Parathyroid adenoma (tissue), 2 donors: ENCODE measurements around the gene ERC1.

Experiments
- H2AFZ ChIP-seq: fragments of 300-600 bp; sonication (generic); one replicate; pipeline ENCODE4 v1.7.0; 2017; ENCODE audit warnings: antibody characterized with exemption, mild to moderate bottlenecking
- H3K27ac ChIP-seq: fragments of 300-600 bp; sonication (generic); one replicate; pipeline ENCODE4 v1.7.0; 2017
- H3K27me3 ChIP-seq: fragments of 300-600 bp; sonication (generic); one replicate; pipeline ENCODE4 v1.7.0; 2017; ENCODE audit warnings: low read length; ENCODE audit not compliant: control insufficient read depth, insufficient read depth
- H3K36me3 ChIP-seq: fragments of 300-600 bp; sonication (generic); one replicate; pipeline ENCODE4 v1.7.0; 2017; ENCODE audit warnings: low read length; ENCODE audit not compliant: control insufficient read depth, insufficient read depth
- H3K4me1 ChIP-seq: fragments of 300-600 bp; sonication (generic); one replicate; pipeline ENCODE4 v1.7.0; 2017; ENCODE audit warnings: control low read depth
- H3K4me2 ChIP-seq: fragments of 300-600 bp; sonication (generic); one replicate; pipeline ENCODE4 v1.7.0; 2017; ENCODE audit warnings: low read length
- H3K4me3 ChIP-seq: fragments of 300-600 bp; sonication (generic); one replicate; pipeline ENCODE4 v1.7.0; 2017; ENCODE audit warnings: low read depth, low read length
- H3K79me2 ChIP-seq: fragments of 300-600 bp; sonication (generic); one replicate; pipeline ENCODE4 v1.7.0; 2017; ENCODE audit warnings: control low read depth
- H3K9ac ChIP-seq: fragments of 300-600 bp; sonication (generic); one replicate; pipeline ENCODE4 v1.7.0; 2017; ENCODE audit warnings: mild to moderate bottlenecking
- H3K9me3 ChIP-seq: fragments of 300-600 bp; sonication (generic); one replicate; pipeline ENCODE4 v1.7.0; 2017; ENCODE audit warnings: low read length; ENCODE audit not compliant: control insufficient read depth
- CTCF ChIP-seq: fragments of 300-600 bp; sonication (generic); IDR thresholded peaks from one replicate; pipeline ENCODE4 v1.7.0; 2017; ENCODE audit warnings: antibody characterized with exemption, mild to moderate bottlenecking
- donor health status: primary hyperparathyroidism.

ERC1 gene

GRCh38 chr12:1507308-1507707 lies 516.3 kb downstream of the ERC1 start:
- Histone ChIP-seq H3K27ac (no peak overlapping the region), H3K4me3 (no peak overlapping the region), H3K9me3 (no peaks in the 10 kb centered on the region), H3K27me3 (no peaks in the 10 kb centered on the region), H3K36me3 (no peaks in the 10 kb centered on the region), H3K4me1 (no peaks in the 10 kb centered on the region), H3K4me2 (no peak overlapping the region), H3K79me2 (no peaks in the 10 kb centered on the region), H2AFZ (no peak overlapping the region), H3K9ac (no peak overlapping the region)
- no peak for TF ChIP-seq CTCF

DNA sequence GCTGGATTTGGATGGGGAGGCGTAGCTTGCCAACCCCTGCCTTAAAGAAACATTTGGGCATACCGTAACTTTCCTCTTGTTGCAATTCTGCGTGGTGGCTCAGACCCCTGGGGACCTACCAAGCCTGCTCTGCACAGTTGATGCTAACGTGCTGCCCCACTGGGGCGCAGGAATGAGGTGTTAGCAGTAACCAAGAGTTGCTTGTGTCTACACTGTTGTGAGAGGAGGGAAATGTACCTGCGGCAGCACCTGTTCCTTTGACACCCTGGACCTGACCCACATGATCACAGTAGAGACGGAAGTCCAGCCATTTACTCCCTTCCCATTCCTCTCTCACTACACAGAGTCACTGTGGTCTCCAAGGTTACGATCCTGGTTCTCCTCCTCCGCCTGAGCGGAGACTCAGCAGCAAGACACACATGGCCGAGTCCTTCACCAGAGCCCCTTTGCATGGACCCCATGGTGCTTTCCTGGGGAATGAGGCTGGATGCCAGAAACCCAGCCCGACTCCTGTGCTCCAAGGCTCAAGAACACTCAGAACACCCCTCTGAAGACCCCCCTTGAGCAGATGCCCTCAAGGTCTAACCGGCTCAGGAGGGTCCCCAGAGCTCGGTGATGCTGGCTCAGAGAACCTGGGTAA lies 518.5 kb downstream of the ERC1 start:
- Histone ChIP-seq H3K9ac (no peak overlapping the region), H3K4me1 (no peaks in the 10 kb centered on the region), H3K4me3 (no peak overlapping the region), H3K36me3 (no peaks in the 10 kb centered on the region), H3K79me2 (no peaks in the 10 kb centered on the region), H3K27ac (no peak overlapping the region), H3K4me2 (no peak overlapping the region), H3K9me3 (no peaks in the 10 kb centered on the region), H3K27me3 (no peaks in the 10 kb centered on the region), H2AFZ (no peak overlapping the region)
- TF ChIP-seq CTCF = no peak

GRCh38 chr12:1510056-1510812 lies 519.2 kb downstream of the ERC1 start:
- Histone ChIP-seq H3K4me2 (no peak overlapping the region), H3K79me2 (no peaks in the 10 kb centered on the region), H3K4me1 (no peaks in the 10 kb centered on the region), H2AFZ (no peak overlapping the region), H3K27me3 (no peaks in the 10 kb centered on the region), H3K36me3 (no peaks in the 10 kb centered on the region), H3K9me3 (no peaks in the 10 kb centered on the region), H3K4me3 (no peak overlapping the region), H3K27ac (no peak overlapping the region), H3K9ac (no peak overlapping the region)
- TF ChIP-seq CTCF = no peak

GRCh38 chr12:1515010-1515409 lies 524.0 kb downstream of the ERC1 start:
- H3K27me3 ChIP-seq = no peaks in the 10 kb centered on the region
- H3K9me3 ChIP-seq = no peaks in the 10 kb centered on the region
- H3K4me2 ChIP-seq = no peak overlapping the region
- no peak overlapping the region for H3K4me3 ChIP-seq
- no peak overlapping the region for H3K27ac ChIP-seq
- peaks cover 8% of the 10 kb centered on the region for H3K4me1 ChIP-seq
- no peak for TF ChIP-seq CTCF
- no peak overlapping the region for H2AFZ ChIP-seq
- no peak overlapping the region for H3K9ac ChIP-seq
- H3K79me2 ChIP-seq = no peaks in the 10 kb centered on the region
- H3K36me3 ChIP-seq = no peaks in the 10 kb centered on the region
